ENCODE measurements around the gene BLCAP. TPM values are rescaled to one million over a fixed set of nuclear protein-coding genes. Genes with fewer than 3 reads are reported as not detected.
"Not testable (repeated sequence)": the region's sequence is repeated elsewhere in the genome, so short reads cannot be mapped to it uniquely, and the experiment has no call there.

The BLCAP gene, protein sequence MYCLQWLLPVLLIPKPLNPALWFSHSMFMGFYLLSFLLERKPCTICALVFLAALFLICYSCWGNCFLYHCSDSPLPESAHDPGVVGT
- total RNA-seq (10 to 100 TPM; 56.9 to 65.0 TPM), total RNA-seq (49.1 to 60.0 reads per million in 2 donors)

DNA sequence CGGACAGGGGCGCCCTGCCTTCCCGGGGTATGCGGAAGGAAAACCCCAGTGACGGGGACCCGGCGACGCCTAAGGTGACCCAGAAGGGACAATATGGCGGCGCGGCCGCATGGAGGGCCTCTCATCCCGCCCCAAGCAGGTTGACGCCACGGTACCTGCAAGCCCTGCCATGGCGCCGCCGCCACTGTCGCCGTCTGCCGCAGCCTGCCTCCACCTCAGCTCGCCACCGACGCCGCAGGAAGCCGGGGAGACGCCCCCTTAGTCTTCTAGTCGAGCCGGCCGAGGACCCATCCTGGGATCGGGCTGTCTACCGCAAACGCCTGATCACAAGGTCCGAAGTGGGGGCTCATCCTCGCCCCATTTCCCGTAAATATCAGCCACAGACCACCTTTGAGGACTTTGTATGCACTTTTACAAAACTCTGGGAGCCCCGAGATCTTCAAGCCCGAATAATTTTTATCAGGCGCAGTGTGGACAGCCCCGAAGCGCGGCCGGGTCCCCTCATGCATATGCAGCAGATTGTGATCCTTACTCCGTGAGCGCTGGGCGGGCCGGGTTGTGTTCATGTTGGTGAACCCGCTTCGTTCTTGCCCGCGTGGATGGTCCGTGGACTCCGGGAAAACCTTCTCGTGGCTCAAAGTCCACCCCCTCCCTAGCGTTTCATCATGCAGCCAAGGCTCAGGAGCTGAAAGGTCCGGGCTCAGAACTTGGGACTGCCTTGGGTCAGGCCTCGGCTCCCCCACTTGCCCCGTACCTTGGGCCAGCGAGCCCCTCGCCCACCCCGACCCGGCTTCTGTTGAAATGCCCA is at the start of gene BLCAP:
Gene BLCAP, minus strand, starts transcription at position 239 of the 808 bp plus-strand sequence. CDS start 8,702 bp downstream, outside the sequence.
- ATAC-seq (peak; percentile 93), DNase-seq (peak; percentile 90 to 94 (median 92))
- Mint-ChIP-seq H3K36me3 (ENCODE audit: low read depth) (no peaks in the 10 kb centered on the region), H3K4me3 (peak within 1 kb of the TSS; percentile 96), H3K4me1 (peaks cover 52% of the 10 kb centered on the region), H3K27ac (peak within 1 kb of the TSS; percentile 99), H3K27me3 (peaks cover 6% of the 10 kb centered on the region)
- H3K9me3 ChIP-seq (ENCODE audit: control insufficient read depth, low read length, poor library complexity, severe bottlenecking): no peaks in the 10 kb centered on the region

DNA sequence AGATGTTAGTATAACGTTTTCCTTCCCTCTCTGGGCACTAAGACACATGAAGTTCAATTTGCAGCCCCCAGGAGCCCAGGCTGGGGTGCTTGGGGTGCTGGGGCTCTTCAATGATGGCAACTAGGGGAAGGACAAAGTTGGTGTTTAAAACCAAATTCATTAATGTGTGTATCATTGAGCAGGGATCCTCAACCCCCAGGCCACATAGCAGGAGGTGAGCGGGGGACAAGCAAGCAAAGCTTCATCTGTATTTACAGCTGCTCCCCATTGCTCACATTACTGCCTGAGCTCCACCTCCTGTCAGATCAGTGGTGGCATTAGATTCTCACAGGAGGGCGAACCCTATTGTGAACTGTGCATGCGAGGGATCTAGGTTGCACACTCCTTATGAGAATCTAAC is 49.8 kb upstream of the BLCAP start:
- H3K9me3 ChIP-seq (ENCODE audit: control insufficient read depth, low read length, poor library complexity, severe bottlenecking); ATAC-seq; H3K36me3 Mint-ChIP-seq (ENCODE audit: low read depth); H3K4me3 Mint-ChIP-seq; DNase-seq; H3K27ac Mint-ChIP-seq; H3K4me1 Mint-ChIP-seq: not testable (repeated sequence)
- H3K27me3 Mint-ChIP-seq: peaks cover 80% of the 10 kb centered on the region

DNA sequence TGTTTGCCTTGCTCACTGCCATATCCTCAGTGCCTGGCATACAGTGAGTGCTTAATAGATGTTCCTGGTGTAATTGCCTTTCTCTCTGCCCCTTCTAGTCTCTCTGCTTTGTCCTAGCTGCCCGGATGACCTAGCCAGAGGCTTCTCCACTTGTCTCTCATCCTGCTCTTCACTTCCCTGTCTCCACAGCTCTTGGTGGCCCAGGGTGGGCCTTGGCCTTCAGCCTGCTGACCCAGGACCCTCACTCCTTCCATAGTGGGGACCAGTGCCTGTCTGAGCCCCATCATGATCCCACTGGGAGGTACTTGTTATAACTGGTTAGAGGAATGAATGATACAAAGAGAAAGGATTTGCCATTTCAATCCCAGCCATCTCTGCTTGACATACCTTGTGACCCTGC is 49.2 kb upstream of the BLCAP start:
- peaks cover 9% of the 10 kb centered on the region for H3K36me3 Mint-ChIP-seq (ENCODE audit: low read depth)
- ATAC-seq (no peak), DNase-seq (no peak)
- no peak overlapping the region for H3K27ac Mint-ChIP-seq
- peaks cover 80% of the 10 kb centered on the region for H3K27me3 Mint-ChIP-seq
- no peaks in the 10 kb centered on the region for H3K4me1 Mint-ChIP-seq
- H3K9me3 ChIP-seq (ENCODE audit: control insufficient read depth, low read length, poor library complexity, severe bottlenecking): no peaks in the 10 kb centered on the region
- no peak overlapping the region for H3K4me3 Mint-ChIP-seq

DNA sequence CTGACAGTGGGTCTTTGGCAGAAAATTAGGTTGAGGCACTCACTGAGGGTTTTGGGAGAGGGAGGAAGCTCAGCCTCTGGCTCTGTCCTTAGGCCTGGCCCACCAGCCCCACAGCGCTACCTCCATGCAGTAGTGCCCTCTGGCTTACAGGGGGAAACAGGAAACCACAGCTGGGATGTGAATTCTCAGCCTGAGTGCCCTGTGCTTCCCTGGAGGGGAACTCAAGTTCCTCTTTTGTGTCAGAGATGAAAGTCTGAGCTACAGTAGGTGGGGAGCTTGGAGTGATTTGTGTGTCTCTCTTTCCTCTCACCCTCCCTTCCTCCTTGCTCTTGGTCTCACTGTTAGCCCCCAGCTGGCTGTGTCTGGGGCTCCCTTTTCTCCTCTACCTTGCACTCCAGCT is 48.2 kb upstream of the BLCAP start:
- H3K4me3 Mint-ChIP-seq: peak overlapping the region; percentile 57
- no peaks in the 10 kb centered on the region for H3K4me1 Mint-ChIP-seq
- ATAC-seq: no peak
- no peak for DNase-seq
- no peak overlapping the region for H3K27ac Mint-ChIP-seq
- peaks cover 80% of the 10 kb centered on the region for H3K27me3 Mint-ChIP-seq
- no peaks in the 10 kb centered on the region for H3K9me3 ChIP-seq (ENCODE audit: control insufficient read depth, low read length, poor library complexity, severe bottlenecking)
- H3K36me3 Mint-ChIP-seq (ENCODE audit: low read depth): peaks cover 9% of the 10 kb centered on the region

DNA sequence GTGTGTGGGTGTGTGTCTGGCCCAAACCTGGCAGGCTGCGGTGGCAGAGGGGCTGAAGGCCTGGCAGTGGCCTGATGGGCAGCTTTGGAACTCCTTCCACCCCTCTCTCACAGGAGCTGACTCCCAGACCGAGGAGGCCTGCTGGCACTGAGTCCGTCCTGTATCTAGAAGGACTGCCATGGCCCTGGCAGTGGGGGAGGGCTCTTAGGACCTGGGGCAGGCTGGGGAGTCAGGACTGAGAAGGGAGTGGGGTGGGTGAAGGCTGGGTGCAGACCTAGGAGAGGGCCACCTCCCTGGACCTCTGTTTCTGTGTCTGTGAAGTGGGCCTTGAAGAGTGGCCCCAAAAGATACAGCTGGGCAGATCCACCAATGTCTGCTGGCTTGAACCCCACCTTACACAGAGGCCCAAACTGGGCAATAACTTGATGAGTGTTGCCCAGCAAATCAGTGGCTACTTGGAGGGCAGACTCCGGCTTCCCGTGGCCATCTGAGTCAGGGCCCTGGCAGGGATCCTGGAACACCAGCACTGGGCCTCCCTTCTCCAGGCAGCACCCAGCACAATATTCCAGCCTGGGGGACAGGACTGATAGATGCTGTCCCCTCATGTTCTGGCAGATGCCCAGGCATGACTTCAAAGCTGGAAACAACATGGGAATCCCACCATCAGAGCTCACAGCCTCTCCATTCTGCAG is 46.7 kb upstream of the BLCAP start:
- Mint-ChIP-seq H3K4me1 (no peaks in the 10 kb centered on the region), H3K27me3 (peaks cover 78% of the 10 kb centered on the region), H3K27ac (no peak overlapping the region), H3K4me3 (no peak overlapping the region), H3K36me3 (ENCODE audit: low read depth) (peaks cover 5% of the 10 kb centered on the region)
- ATAC-seq: no peak
- no peak for DNase-seq
- H3K9me3 ChIP-seq (ENCODE audit: control insufficient read depth, low read length, poor library complexity, severe bottlenecking): no peaks in the 10 kb centered on the region

DNA sequence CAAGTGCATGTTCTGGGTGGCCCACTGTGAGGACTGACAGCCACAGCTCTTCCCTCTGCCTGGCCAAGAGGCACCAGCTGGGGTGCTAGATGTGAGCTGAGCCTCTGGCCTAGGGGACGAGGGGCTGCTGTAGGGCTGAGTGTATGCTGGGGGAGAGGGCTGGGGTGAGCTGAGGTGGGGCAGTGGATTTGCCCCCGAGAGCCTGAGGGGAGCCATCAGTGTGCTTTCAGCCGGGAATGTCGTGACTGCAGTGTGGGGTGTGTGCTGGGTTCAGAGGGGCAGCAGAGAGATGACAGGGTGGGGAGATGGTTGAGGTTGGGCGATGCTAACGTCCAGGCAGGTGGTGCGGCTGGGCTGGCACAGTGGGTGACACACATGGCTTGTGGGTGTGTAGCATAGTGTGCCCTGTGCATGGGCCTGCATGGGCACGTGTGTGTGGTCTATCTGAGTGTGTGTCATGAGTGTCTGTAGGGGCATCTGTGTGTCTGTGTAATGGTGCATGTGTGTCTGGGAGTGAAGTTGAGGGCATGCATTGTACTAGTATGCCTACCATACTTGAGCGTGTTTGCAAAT is 46.0 kb upstream of the BLCAP start:
- ATAC-seq (no peak), DNase-seq (no peak)
- peaks cover 79% of the 10 kb centered on the region for H3K27me3 Mint-ChIP-seq
- no peaks in the 10 kb centered on the region for H3K9me3 ChIP-seq (ENCODE audit: control insufficient read depth, low read length, poor library complexity, severe bottlenecking)
- no peaks in the 10 kb centered on the region for H3K4me1 Mint-ChIP-seq
- no peak overlapping the region for H3K27ac Mint-ChIP-seq
- H3K36me3 Mint-ChIP-seq (ENCODE audit: low read depth): peaks cover 5% of the 10 kb centered on the region
- H3K4me3 Mint-ChIP-seq: no peak overlapping the region

DNA sequence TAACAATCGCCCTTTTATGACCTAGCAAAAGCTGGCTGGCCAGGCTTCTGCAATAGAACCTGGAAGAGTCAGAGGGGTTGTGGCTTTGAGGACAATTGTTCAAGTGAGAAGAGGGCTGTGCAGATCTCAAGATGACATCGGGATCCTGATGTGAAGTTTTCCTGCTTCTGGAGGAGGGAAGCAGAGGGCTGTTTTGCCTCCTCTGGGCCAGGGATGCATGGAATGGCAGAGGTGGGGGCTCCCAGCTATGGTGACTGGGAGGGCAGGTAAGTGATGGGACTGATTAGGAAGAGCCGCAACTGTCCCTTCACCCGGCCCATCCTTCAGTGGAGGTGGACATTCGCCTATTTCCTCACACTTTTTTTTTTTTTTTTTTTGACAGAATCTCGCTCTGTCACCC is 43.4 kb upstream of the BLCAP start:
- no peak for DNase-seq
- Mint-ChIP-seq H3K36me3 (ENCODE audit: low read depth) (peaks cover 5% of the 10 kb centered on the region), H3K27me3 (peaks cover 81% of the 10 kb centered on the region)

DNA sequence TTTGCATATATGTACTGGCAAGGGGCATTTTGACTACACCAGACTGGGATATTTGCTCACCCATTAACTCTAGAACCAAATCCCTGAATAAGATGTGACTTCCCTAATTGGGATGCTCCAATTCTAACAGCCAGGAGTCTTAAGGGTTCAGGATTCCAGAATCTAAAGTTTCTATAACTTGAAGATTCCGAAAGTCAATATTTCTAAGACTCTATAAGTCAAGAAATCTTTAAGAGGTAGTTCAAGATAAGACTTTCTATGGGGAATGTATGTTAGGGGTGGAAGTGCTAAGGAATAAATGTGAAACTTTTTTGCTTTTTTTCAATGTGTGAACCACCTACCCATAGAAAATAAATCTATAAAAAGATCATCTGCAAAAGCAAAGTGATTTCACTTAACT is 42.7 kb upstream of the BLCAP start:
- H3K36me3 Mint-ChIP-seq (ENCODE audit: low read depth): peaks cover 6% of the 10 kb centered on the region
- H3K27me3 Mint-ChIP-seq: peaks cover 84% of the 10 kb centered on the region
- DNase-seq (no peak), ATAC-seq (no peak)
- peaks cover 6% of the 10 kb centered on the region for H3K4me1 Mint-ChIP-seq
- H3K9me3 ChIP-seq (ENCODE audit: control insufficient read depth, low read length, poor library complexity, severe bottlenecking): no peaks in the 10 kb centered on the region
- no peak overlapping the region for H3K27ac Mint-ChIP-seq
- H3K4me3 Mint-ChIP-seq: no peak overlapping the region

More for the DNA sequence above, 43.4 kb upstream of the BLCAP start:
- Mint-ChIP-seq H3K27ac (no peak overlapping the region), H3K4me1 (peaks cover 5% of the 10 kb centered on the region), H3K4me3 (no peak overlapping the region)
- ATAC-seq: no peak
- H3K9me3 ChIP-seq (ENCODE audit: control insufficient read depth, low read length, poor library complexity, severe bottlenecking): no peaks in the 10 kb centered on the region

DNA sequence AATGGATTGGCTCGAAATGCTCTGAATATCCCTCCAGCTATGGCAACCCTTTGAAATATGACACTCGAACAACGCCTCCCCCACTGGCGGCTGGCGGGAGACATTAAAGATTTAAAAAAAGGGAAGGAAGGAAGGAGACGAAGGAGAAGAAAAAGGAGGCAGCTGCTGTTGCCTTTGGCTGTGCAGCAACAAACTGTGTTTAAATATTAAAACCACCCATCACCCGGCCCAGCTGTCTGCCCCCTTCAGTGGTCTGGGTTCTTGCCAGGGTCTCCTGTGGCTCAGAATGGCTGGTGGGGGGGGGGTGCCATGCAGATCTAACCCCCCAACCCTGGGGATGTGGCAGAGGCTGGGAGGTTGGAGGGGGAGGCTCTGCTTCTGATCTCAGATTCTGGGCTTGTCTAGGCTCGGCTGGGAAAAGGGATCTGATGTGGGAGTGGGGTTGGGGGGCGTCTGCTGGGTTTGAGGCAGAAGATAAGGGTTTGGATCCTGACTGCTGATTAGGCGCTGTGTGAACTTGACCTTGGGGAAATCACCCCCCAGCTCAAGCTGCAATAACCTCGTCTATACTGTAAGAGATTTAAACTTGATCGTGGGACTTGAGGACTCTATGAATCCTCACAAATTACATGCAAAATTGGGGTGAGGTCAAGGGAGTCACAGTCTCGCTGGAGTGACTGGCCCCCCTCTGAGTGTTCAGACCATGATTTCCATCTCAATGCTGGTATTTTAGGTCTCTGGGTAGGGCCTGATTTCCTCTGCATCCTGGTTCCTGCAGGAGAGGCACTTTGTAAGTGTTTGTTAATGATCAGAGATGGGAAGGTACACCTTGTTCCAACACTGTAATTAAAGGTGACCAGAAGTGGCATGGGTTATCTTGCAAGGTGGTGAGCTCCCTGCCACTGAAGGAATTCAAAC is 40.3 kb upstream of the BLCAP start:
- peaks cover 7% of the 10 kb centered on the region for H3K36me3 Mint-ChIP-seq (ENCODE audit: low read depth)
- H3K9me3 ChIP-seq (ENCODE audit: control insufficient read depth, low read length, poor library complexity, severe bottlenecking): no peaks in the 10 kb centered on the region
- peaks cover 83% of the 10 kb centered on the region for H3K27me3 Mint-ChIP-seq
- ATAC-seq (no peak), DNase-seq (no peak)
- no peak overlapping the region for H3K27ac Mint-ChIP-seq
- H3K4me3 Mint-ChIP-seq: no peak overlapping the region
- peaks cover 10% of the 10 kb centered on the region for H3K4me1 Mint-ChIP-seq

DNA sequence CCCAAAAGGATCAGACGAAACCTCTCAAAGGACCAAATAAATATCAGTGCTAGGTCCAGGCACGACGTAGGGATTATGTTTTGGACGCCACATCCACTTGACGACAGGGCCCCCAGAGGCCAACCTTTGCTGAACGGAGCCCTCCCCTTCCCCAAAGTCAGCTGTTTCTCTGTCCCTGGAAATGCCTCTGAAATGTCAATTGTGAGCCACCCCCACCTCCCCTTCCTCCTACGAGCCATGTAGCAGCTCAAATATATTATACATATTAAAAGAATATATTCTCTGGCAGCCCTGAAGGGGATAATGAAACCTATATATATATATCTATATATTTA is 39.6 kb upstream of the BLCAP start:
- ATAC-seq (no peak), DNase-seq (no peak)
- peaks cover 4% of the 10 kb centered on the region for H3K36me3 Mint-ChIP-seq (ENCODE audit: low read depth)
- H3K4me3 Mint-ChIP-seq: no peak overlapping the region
- H3K27me3 Mint-ChIP-seq: peaks cover 83% of the 10 kb centered on the region
- H3K27ac Mint-ChIP-seq: no peak overlapping the region
- no peaks in the 10 kb centered on the region for H3K9me3 ChIP-seq (ENCODE audit: control insufficient read depth, low read length, poor library complexity, severe bottlenecking)
- H3K4me1 Mint-ChIP-seq: peaks cover 10% of the 10 kb centered on the region

DNA sequence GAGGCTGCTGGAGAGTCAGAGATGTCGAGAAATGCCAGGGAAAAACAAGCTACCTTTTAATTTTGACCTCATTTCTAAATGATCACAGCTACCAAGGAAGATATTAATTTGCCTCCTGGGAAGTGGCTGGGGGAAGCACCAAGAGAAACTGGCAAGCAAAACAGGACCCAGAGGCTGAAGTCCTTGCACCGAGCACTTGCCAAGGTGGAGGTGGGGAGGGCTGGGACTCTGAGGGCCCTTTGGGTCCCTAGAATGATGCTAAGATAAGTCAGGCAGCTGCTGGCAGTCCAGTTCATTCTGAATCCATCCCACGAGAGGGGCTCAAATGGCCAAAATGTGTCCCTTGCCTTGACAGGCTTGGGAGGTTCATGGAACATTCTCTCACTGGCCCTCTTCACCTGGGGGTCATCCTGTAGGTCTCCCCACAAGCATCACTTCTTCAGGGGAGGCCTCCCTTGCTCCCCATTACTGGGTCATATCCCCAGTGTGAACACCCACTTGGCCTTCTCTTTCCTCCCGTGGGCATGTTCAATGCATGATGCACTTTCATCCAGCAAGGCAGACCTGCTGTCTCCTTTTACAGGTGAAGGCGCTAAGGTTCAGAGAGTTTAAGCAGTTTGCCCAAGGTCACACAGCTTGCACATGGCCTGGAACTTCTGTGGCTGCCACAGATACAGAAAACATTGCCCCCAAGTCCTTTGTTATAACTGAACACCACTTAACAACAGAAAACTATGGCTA is 39.1 kb upstream of the BLCAP start:
- peaks cover 4% of the 10 kb centered on the region for H3K36me3 Mint-ChIP-seq (ENCODE audit: low read depth)
- H3K4me3 Mint-ChIP-seq: no peak overlapping the region
- ATAC-seq (no peak), DNase-seq (no peak)
- no peak overlapping the region for H3K27ac Mint-ChIP-seq
- H3K9me3 ChIP-seq (ENCODE audit: control insufficient read depth, low read length, poor library complexity, severe bottlenecking): no peaks in the 10 kb centered on the region
- H3K4me1 Mint-ChIP-seq: peaks cover 10% of the 10 kb centered on the region
- peaks cover 83% of the 10 kb centered on the region for H3K27me3 Mint-ChIP-seq

DNA sequence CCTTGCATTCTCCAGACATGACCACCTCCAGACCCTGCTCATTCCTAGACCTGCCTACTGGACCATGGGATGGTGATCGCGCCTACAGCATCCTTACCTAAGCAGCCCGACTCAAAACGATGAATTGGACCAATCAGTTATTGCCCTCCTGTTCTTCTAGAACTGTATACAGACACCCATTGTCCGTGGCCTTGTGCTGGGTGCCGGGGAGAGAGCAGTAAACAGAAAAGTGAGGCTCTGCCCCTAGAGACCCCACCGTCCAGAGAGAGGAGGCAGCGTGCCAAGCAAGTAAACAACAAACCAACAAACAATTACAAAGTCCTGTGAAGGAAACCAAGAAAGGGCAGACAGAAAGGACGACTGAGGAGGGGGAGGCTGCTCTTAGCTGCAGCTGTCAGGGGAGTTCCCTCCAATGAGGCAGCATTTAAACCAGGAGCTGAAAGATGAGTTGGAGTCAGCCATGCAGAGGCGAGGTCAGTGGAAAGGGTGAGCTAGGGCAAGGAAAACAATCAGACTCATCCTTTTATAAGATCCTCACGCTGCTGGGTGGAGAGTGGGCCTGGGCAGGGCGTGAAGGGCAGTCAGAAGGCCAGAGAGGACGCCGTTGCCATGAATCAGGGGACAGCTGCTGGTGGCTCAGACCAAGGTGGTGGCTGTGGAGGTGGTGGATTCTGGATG is 37.6 kb upstream of the BLCAP start:
- peaks cover 78% of the 10 kb centered on the region for H3K27me3 Mint-ChIP-seq
- no peaks in the 10 kb centered on the region for H3K9me3 ChIP-seq (ENCODE audit: control insufficient read depth, low read length, poor library complexity, severe bottlenecking)
- ATAC-seq (no peak), DNase-seq (no peak)
- peaks cover 11% of the 10 kb centered on the region for H3K4me1 Mint-ChIP-seq
- H3K4me3 Mint-ChIP-seq: no peak overlapping the region
- H3K36me3 Mint-ChIP-seq (ENCODE audit: low read depth): peaks cover 4% of the 10 kb centered on the region
- no peak overlapping the region for H3K27ac Mint-ChIP-seq

Measured in T-helper 17 cell (primary cell).